Prostate gland (tissue), 2 donors: ENCODE results near the gene FAM241B.

ENCODE experiments used
- CTCF ChIP-seq, 4 experiments: fragments of 200-600 bp in 2 of 4; fragments of 450-650 bp in 2 of 4; sonication (generic) in 2 of 4; IDR thresholded peaks; 1 replicate in 3 of 4; 2 replicates in 1 of 4; pipeline ENCODE4 v1.5.1; 2016 to 2019; ENCODE audit warnings: antibody characterized with exemption in 4 of 4, mild to moderate bottlenecking in 2 of 4, moderate library complexity in 2 of 4
- POLR2AphosphoS5 ChIP-seq: sonication (generic); formaldehyde crosslinking; IDR thresholded peaks from one replicate; pipeline ENCODE4 v1.6.1; 2017; ENCODE audit warnings: antibody characterized with exemption

DNA sequence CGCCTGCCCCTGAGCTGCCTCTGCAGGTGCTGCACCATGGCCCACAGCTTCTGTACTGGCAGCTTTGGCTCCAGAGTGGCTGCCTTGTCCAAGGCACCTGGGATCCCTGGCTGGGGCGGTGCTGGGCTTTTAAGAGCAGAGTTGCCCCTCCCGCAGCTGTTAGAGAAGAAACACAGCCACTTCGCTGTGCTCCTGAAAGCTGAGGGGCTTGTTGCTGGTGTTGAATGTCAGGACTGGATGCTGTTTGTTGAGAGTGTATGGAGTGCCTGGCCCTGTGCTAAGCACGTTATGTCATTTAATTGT, 6.2 kb downstream of the FAM241B start:
- TF ChIP-seq CTCF (IDR thresholded peaks at IDR 0.05) (no peak), POLR2AphosphoS5 (no peak)
